ENCODE data around the gene ELANE.

DNA sequence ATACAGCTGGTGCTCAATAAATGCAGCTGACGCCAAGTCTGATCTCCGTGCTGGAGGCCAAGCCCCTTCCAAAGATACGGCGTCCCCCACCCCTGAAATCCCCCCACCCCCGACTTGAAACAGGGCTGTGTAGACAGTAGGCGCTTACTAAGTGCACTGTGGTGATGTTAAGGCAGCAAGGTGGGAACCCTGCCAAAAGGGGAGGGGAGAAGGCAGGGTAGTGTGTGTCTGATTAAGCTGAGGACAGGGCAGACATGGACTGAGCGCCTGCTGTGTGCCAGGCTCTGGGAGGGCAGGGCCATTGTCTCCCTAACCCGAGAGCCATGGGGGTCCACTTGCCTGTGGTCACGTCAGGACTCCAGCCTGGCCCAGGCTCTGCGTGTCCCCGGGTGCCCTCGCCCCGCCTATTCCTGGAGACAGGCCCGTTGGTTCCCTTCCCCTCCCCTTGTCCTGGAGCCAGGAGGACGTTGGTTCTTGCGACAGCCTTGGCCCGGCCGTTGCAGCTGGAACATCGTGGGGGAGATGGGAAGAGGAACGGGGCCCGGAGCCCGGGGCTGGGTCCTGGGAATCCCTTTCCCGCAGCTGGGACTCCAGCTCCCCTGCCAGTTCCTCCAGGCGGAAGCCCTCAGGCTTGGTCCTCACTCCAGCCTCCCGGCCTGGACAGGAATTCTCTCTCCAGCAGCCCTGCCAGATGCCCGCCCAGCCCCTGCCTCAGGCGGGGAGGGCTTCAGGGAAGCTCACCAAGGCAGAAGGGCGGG is 1.7 kb upstream of the ELANE start:
- TF ChIP-seq, protein P1, sequence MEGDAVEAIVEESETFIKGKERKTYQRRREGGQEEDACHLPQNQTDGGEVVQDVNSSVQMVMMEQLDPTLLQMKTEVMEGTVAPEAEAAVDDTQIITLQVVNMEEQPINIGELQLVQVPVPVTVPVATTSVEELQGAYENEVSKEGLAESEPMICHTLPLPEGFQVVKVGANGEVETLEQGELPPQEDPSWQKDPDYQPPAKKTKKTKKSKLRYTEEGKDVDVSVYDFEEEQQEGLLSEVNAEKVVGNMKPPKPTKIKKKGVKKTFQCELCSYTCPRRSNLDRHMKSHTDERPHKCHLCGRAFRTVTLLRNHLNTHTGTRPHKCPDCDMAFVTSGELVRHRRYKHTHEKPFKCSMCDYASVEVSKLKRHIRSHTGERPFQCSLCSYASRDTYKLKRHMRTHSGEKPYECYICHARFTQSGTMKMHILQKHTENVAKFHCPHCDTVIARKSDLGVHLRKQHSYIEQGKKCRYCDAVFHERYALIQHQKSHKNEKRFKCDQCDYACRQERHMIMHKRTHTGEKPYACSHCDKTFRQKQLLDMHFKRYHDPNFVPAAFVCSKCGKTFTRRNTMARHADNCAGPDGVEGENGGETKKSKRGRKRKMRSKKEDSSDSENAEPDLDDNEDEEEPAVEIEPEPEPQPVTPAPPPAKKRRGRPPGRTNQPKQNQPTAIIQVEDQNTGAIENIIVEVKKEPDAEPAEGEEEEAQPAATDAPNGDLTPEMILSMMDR (IDR thresholded peaks at IDR 0.05; ENCODE audit: insufficient read depth, low read length), result no peak
- peak; percentile 76; the same call in 1 of the 2 replicates for TF ChIP-seq POLR2AphosphoS5 (IDR thresholded peaks at IDR 0.05; ENCODE audit: low read depth)
- TF ChIP-seq, protein P2, sequence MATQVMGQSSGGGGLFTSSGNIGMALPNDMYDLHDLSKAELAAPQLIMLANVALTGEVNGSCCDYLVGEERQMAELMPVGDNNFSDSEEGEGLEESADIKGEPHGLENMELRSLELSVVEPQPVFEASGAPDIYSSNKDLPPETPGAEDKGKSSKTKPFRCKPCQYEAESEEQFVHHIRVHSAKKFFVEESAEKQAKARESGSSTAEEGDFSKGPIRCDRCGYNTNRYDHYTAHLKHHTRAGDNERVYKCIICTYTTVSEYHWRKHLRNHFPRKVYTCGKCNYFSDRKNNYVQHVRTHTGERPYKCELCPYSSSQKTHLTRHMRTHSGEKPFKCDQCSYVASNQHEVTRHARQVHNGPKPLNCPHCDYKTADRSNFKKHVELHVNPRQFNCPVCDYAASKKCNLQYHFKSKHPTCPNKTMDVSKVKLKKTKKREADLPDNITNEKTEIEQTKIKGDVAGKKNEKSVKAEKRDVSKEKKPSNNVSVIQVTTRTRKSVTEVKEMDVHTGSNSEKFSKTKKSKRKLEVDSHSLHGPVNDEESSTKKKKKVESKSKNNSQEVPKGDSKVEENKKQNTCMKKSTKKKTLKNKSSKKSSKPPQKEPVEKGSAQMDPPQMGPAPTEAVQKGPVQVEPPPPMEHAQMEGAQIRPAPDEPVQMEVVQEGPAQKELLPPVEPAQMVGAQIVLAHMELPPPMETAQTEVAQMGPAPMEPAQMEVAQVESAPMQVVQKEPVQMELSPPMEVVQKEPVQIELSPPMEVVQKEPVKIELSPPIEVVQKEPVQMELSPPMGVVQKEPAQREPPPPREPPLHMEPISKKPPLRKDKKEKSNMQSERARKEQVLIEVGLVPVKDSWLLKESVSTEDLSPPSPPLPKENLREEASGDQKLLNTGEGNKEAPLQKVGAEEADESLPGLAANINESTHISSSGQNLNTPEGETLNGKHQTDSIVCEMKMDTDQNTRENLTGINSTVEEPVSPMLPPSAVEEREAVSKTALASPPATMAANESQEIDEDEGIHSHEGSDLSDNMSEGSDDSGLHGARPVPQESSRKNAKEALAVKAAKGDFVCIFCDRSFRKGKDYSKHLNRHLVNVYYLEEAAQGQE (IDR thresholded peaks at IDR 0.05; ENCODE audit: insufficient replicate concordance, low read depth), result no peak
